Measurements from ENCODE around the gene PRSS33. TPM values are rescaled to one million over a fixed set of nuclear protein-coding genes. Genes with fewer than 3 reads are reported as not detected.

PRSS33 gene
- total RNA-seq, 1 experiment from 2014 or later: not detected

DNA sequence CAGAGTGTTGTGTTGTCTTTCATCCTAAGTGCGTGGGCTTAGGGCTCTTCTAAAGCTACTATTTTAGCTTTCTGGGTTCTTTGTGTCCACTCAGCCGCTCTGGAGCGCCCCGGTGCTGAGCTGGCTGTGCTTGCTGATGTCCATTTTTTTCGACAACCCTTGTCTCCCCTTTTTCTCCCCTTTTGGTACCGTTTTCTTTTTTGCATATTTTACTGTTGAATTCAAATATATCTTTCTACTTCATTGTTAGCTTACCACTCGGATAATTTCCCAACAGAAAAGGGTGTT lies 33.7 kb downstream of the PRSS33 start:
- Histone ChIP-seq H2AFZ (ENCODE audit: low read length) (no peak overlapping the region), H2BK15ac (ENCODE audit: low read depth, low read length) (no peak overlapping the region), H3K23ac (ENCODE audit: insufficient read length, low read depth, low read length) (no peak overlapping the region), H3T11ph (ENCODE audit: low read length) (no peak overlapping the region), H2BK5ac (ENCODE audit: insufficient read length, low read length) (no peak overlapping the region), H3K4me2 (ENCODE audit: insufficient read depth, insufficient read length, low read length) (peak overlapping the region; percentile 71), H2AK5ac (ENCODE audit: insufficient read length, low read length) (no peak overlapping the region), H4K5ac (ENCODE audit: insufficient read length, low read depth, low read length) (no peak overlapping the region), H4K20me1 (ENCODE audit: control insufficient read depth, insufficient read depth, insufficient read length) (no peaks in the 10 kb centered on the region), H4K8ac (replicated peaks; ENCODE audit: insufficient read length, low read depth, low read length) (no peak overlapping the region), H2BK12ac (ENCODE audit: insufficient read length, low read depth, low read length) (no peak overlapping the region), H2BK20ac (ENCODE audit: low read depth, low read length, poor library complexity, severe bottlenecking) (no peak overlapping the region), H3K18ac (ENCODE audit: insufficient read length, low read depth, low read length) (no peak overlapping the region), H4K91ac (ENCODE audit: insufficient read length, low read depth, low read length) (no peak overlapping the region), H3K27ac (ENCODE audit: insufficient read length, low read depth, low read length) (no peak overlapping the region), H3K9ac (ENCODE audit: extremely low read depth, insufficient read length, low read length) (peak overlapping the region; percentile 84), H3K27me3 (ENCODE audit: insufficient read depth, low read length) (no peaks in the 10 kb centered on the region), H3K79me1 (ENCODE audit: insufficient read depth, low read depth, low read length, poor library complexity, severe bottlenecking) (peaks cover 13% of the 10 kb centered on the region), H2BK120ac (ENCODE audit: low read depth, low read length, poor library complexity, severe bottlenecking) (no peak overlapping the region), H3K4ac (ENCODE audit: low read depth, low read length) (no peak overlapping the region), H3K23me2 (ENCODE audit: insufficient read length, low read depth, low read length, poor library complexity, severe bottlenecking) (peaks cover 8% of the 10 kb centered on the region), H3K14ac (ENCODE audit: insufficient read depth, low read length) (no peak overlapping the region; the same call in 1 of the 2 replicates), H3K4me1 (ENCODE audit: insufficient read depth, low read length) (peaks cover 3% of the 10 kb centered on the region; the same call in 1 of the 2 replicates), H3K9me3 (ENCODE audit: control insufficient read depth, low read depth, low read length) (no peaks in the 10 kb centered on the region), H3K79me2 (ENCODE audit: insufficient read depth, low read length) (peaks cover 48% of the 10 kb centered on the region), H3K56ac (ENCODE audit: insufficient read length, low read depth, low read length) (no peak overlapping the region)
- WGBS (ENCODE audit: extremely low coverage, insufficient read length, low lambda C conversion rate): no CpG with 5 or more reads among the region's 7 CpGs
- peaks cover 2% of the 10 kb centered on the region; the same call in 1 of the 2 replicates for H3K27me3 Mint-ChIP-seq (ENCODE audit: low read depth)
- peak overlapping the region; percentile 88 to 97 (median 91) for H3K27ac Mint-ChIP-seq
- peak overlapping the region; percentile 90 to 94 for H3K4me3 Mint-ChIP-seq
- peaks cover 38 to 43% of the 10 kb centered on the region in 2 experiments for H3K4me1 Mint-ChIP-seq
- H3K36me3 Mint-ChIP-seq (ENCODE audit: insufficient read depth in 1 of 3, low read depth in 3 of 3): peaks cover 58 to 66% (median 65%) of the 10 kb centered on the region in 3 experiments
- peaks cover 0 to 3% of the 10 kb centered on the region in 2 experiments; a peak in 2 of 5 replicates for H3K9me3 Mint-ChIP-seq
- DNase-seq: no peak
- TF ChIP-seq, protein P1, sequence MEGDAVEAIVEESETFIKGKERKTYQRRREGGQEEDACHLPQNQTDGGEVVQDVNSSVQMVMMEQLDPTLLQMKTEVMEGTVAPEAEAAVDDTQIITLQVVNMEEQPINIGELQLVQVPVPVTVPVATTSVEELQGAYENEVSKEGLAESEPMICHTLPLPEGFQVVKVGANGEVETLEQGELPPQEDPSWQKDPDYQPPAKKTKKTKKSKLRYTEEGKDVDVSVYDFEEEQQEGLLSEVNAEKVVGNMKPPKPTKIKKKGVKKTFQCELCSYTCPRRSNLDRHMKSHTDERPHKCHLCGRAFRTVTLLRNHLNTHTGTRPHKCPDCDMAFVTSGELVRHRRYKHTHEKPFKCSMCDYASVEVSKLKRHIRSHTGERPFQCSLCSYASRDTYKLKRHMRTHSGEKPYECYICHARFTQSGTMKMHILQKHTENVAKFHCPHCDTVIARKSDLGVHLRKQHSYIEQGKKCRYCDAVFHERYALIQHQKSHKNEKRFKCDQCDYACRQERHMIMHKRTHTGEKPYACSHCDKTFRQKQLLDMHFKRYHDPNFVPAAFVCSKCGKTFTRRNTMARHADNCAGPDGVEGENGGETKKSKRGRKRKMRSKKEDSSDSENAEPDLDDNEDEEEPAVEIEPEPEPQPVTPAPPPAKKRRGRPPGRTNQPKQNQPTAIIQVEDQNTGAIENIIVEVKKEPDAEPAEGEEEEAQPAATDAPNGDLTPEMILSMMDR (conservative IDR thresholded peaks at IDR 0.05): no peak
